ENCODE data around the gene TRPT1. TPM values are rescaled to one million over a fixed set of nuclear protein-coding genes. Genes with fewer than 3 reads are reported as not detected.

The TRPT1 gene
- total and polyA plus RNA-seq, 2 experiments from 2014 or later: 36.9 to 52.2 TPM

DNA sequence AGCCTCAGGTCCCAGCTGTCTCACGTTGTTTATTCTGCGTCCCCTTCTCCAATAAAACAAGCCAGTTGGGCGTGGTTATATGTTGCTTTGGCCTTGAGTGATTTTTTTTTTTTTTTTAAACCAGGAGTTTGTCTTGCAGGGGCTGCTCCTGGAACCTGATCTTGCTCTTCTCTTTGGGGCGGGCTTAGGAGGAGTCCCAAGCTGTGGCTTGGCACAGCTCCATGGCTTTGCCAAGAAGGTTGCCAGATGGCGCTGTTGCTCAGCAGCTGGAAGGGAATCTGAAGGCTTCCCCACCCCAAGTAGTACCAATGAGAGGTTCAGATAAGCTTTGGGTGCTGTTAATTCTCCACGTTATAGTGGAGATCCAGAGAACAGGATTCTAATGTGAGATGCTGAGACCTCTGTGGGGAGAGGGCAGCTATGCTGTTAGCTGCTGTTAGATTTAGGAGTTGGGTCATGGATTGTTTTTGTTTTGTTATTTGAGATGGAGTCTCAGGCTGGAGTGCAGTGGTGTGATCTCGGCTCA is 21.5 kb downstream of the TRPT1 start:
- Mint-ChIP-seq H3K27ac (peak overlapping the region; percentile 67), H3K4me1 (peaks cover 18% of the 10 kb centered on the region), H3K27me3 (ENCODE audit: insufficient read depth, low read depth, poor library complexity) (peaks cover 16% of the 10 kb centered on the region), H3K4me3 (no peak overlapping the region), H3K36me3 (ENCODE audit: low read depth) (peaks cover 64% of the 10 kb centered on the region), H3K9me3 (no peaks in the 10 kb centered on the region)
- H3K9me2 ChIP-seq (ENCODE audit: insufficient read depth): no peaks in the 10 kb centered on the region
- H4K20me1 ChIP-seq (replicated peaks; ENCODE audit: insufficient read depth): peaks cover 31% of the 10 kb centered on the region
- no peak overlapping the region for H3K27ac ChIP-seq (ENCODE audit: low read depth)
- 0 out of 2 replicates have a peak, but pooled peaks cover 6% of the 10 kb centered on the region for H3K79me2 ChIP-seq (replicated peaks; ENCODE audit: insufficient read depth)
- DNase-seq (ENCODE audit: low spot score): peak; percentile 93
- no peaks in the 10 kb centered on the region for H3K27me3 ChIP-seq (ENCODE audit: insufficient read depth)
- H3F3A ChIP-seq (replicated peaks; ENCODE audit: low read depth): peaks cover 46% of the 10 kb centered on the region
- no peak overlapping the region for H3K4me2 ChIP-seq
- no peaks in the 10 kb centered on the region; the same call in 1 of the 2 replicates for H3K4me1 ChIP-seq (ENCODE audit: insufficient read depth)
- no peak overlapping the region for H3K4me3 ChIP-seq
- H2AFZ ChIP-seq: no peak overlapping the region
- peak; percentile 85 for ATAC-seq
- TF ChIP-seq, protein P1, sequence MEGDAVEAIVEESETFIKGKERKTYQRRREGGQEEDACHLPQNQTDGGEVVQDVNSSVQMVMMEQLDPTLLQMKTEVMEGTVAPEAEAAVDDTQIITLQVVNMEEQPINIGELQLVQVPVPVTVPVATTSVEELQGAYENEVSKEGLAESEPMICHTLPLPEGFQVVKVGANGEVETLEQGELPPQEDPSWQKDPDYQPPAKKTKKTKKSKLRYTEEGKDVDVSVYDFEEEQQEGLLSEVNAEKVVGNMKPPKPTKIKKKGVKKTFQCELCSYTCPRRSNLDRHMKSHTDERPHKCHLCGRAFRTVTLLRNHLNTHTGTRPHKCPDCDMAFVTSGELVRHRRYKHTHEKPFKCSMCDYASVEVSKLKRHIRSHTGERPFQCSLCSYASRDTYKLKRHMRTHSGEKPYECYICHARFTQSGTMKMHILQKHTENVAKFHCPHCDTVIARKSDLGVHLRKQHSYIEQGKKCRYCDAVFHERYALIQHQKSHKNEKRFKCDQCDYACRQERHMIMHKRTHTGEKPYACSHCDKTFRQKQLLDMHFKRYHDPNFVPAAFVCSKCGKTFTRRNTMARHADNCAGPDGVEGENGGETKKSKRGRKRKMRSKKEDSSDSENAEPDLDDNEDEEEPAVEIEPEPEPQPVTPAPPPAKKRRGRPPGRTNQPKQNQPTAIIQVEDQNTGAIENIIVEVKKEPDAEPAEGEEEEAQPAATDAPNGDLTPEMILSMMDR (conservative IDR thresholded peaks at IDR 0.05; ENCODE audit: low read depth in 2 of 2): peak; percentile 83 to 92
- TF ChIP-seq CREB1 (CRISPR knock-in tag; IDR thresholded peaks at IDR 0.05; ENCODE audit: low read depth): no peak
- H3K36me3 ChIP-seq (ENCODE audit: insufficient read depth): peaks cover 45% of the 10 kb centered on the region

DNA sequence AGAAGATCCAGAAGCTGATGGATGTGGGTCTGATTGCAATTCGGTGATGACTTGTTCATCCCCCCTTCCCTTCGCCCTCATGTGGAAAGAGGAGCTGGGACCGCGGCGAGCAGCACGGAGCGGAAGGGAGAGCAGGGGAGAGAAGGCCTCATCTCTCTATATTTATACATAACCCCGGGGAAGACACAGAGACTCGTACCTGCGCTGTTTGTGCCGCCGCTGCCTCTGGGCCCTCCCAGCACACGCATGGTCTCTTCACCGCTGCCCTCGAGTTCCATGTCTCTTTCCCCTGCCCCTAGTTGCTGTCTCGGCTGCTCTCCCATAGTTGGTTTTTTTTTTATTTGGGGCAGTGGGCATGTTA is 21.9 kb downstream of the TRPT1 start:
- Histone ChIP-seq H3F3A (replicated peaks; ENCODE audit: low read depth) (peaks cover 47% of the 10 kb centered on the region), H4K20me1 (replicated peaks; ENCODE audit: insufficient read depth) (peaks cover 33% of the 10 kb centered on the region), H3K36me3 (ENCODE audit: insufficient read depth) (peaks cover 49% of the 10 kb centered on the region), H3K4me3 (no peak overlapping the region), H3K4me1 (ENCODE audit: insufficient read depth) (no peaks in the 10 kb centered on the region; the same call in 1 of the 2 replicates), H3K79me2 (replicated peaks; ENCODE audit: insufficient read depth) (0 out of 2 replicates have a peak, but pooled peaks cover 6% of the 10 kb centered on the region), H2AFZ (no peak overlapping the region), H3K4me2 (no peak overlapping the region), H3K27me3 (ENCODE audit: insufficient read depth) (no peaks in the 10 kb centered on the region), H3K9me2 (ENCODE audit: insufficient read depth) (no peaks in the 10 kb centered on the region), H3K27ac (ENCODE audit: low read depth) (no peak overlapping the region)
- H3K36me3 Mint-ChIP-seq (ENCODE audit: low read depth): peaks cover 69% of the 10 kb centered on the region
- H3K9me3 Mint-ChIP-seq: no peaks in the 10 kb centered on the region
- H3K27ac Mint-ChIP-seq: peak overlapping the region; percentile 49; the same call in 1 of the 2 replicates
- TF ChIP-seq EZH2 (IDR thresholded peaks at IDR 0.05; ENCODE audit: low read depth, unreplicated experiment): no peak
- TF ChIP-seq ZNF114 (CRISPR knock-in tag; IDR thresholded peaks at IDR 0.05): no peak
- TF ChIP-seq ZNF331 (CRISPR knock-in tag; IDR thresholded peaks at IDR 0.05; ENCODE audit: low read depth): no peak
- ATAC-seq (no peak), DNase-seq (ENCODE audit: low spot score) (no peak)
- H3K4me1 Mint-ChIP-seq: peaks cover 18% of the 10 kb centered on the region
- H3K27me3 Mint-ChIP-seq (ENCODE audit: insufficient read depth, low read depth, poor library complexity): peaks cover 14% of the 10 kb centered on the region
- H3K4me3 Mint-ChIP-seq: no peak overlapping the region

DNA sequence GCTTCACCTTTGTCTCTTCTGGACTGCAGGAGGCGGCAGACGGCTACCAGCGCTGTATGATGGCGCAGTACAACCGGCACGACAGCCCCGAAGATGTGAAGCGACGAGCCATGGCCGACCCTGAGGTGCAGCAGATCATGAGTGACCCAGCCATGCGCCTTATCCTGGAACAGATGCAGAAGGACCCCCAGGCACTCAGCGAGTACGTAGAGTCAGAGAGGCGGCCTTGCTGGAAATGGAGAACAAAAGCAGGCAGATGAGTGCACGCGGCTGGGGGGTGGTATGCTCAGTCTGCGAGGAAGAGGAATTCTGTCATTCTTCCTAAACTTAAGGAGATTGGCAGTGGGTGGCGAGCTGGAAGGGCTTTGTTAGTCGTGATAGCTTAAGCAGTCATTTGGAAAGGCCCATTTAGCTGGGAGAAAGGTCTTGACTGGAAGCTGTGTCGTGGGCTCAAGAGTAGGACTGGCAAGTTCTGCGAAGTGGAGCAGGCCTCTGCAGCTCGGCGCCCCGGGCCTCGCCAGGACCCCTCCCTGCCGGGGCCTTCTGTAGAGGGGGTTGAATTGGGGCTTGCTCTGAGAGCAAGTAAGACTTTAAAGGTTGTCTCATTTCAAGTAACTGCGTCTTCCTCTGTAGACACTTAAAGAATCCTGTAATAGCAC is 22.4 kb downstream of the TRPT1 start:
- no peaks in the 10 kb centered on the region for H3K27me3 ChIP-seq (ENCODE audit: insufficient read depth)
- H4K20me1 ChIP-seq (replicated peaks; ENCODE audit: insufficient read depth): peaks cover 38% of the 10 kb centered on the region
- Mint-ChIP-seq H3K27me3 (ENCODE audit: insufficient read depth, low read depth, poor library complexity) (peaks cover 10% of the 10 kb centered on the region), H3K27ac (no peak overlapping the region), H3K4me3 (no peak overlapping the region), H3K4me1 (peaks cover 18% of the 10 kb centered on the region), H3K36me3 (ENCODE audit: low read depth) (peaks cover 74% of the 10 kb centered on the region), H3K9me3 (no peaks in the 10 kb centered on the region)
- H3K36me3 ChIP-seq (ENCODE audit: insufficient read depth): peaks cover 54% of the 10 kb centered on the region
- ATAC-seq (no peak), DNase-seq (ENCODE audit: low spot score) (no peak)
- H3K4me3 ChIP-seq: no peak overlapping the region
- no peak overlapping the region for H3K4me2 ChIP-seq
- H3K9me2 ChIP-seq (ENCODE audit: insufficient read depth): no peaks in the 10 kb centered on the region
- H3F3A ChIP-seq (replicated peaks; ENCODE audit: low read depth): peaks cover 49% of the 10 kb centered on the region
- no peak overlapping the region for H2AFZ ChIP-seq
- no peaks in the 10 kb centered on the region; the same call in 1 of the 2 replicates for H3K4me1 ChIP-seq (ENCODE audit: insufficient read depth)
- H3K79me2 ChIP-seq (replicated peaks; ENCODE audit: insufficient read depth): 0 out of 2 replicates have a peak, but pooled peaks cover 10% of the 10 kb centered on the region
- H3K27ac ChIP-seq (ENCODE audit: low read depth): no peak overlapping the region; the same call in 1 of the 2 replicates
- TF ChIP-seq STAT1 (IDR thresholded peaks at IDR 0.05; ENCODE audit: unreplicated experiment) (no peak), NANOG (IDR thresholded peaks at IDR 0.05; ENCODE audit: borderline replicate concordance) (no peak), CREB1 (CRISPR knock-in tag; IDR thresholded peaks at IDR 0.05; ENCODE audit: low read depth) (no peak), ZNF114 (CRISPR knock-in tag; IDR thresholded peaks at IDR 0.05) (no peak), JUNB (IDR thresholded peaks at IDR 0.05; ENCODE audit: unreplicated experiment) (no peak)
- TF ChIP-seq, protein P1 (conservative IDR thresholded peaks at IDR 0.05; ENCODE audit: low read depth in 2 of 2): no peak
